HepG2 (cell line): Measurements from ENCODE around the gene TEFM.
"Not testable (repeated sequence)": the region's sequence is repeated elsewhere in the genome, so short reads cannot be mapped to it uniquely, and the experiment has no call there.

Source experiments
- JUND ChIP-seq: sonication (generic); formaldehyde crosslinking; IDR thresholded peaks from 2 replicates; pipeline ENCODE4 v1.8.0; 2022; ENCODE audit warnings: mild to moderate bottlenecking, missing genetic modification reagents
- KLF13 ChIP-seq: sonication (generic); formaldehyde crosslinking; IDR thresholded peaks from 2 replicates; pipeline ENCODE4 v1.4.0; 2020; ENCODE audit warnings: mild to moderate bottlenecking, missing genetic modification reagents
- MYNN ChIP-seq: sonication (generic); formaldehyde crosslinking; IDR thresholded peaks from 2 replicates; pipeline ENCODE4 v1.4.0; 2020; ENCODE audit warnings: mild to moderate bottlenecking, low read depth, missing genetic modification reagents
- SIN3A ChIP-seq: IDR thresholded peaks from 2 replicates; pipeline ENCODE4 v1.6.1; 2011; ENCODE audit warnings: low read depth, mild to moderate bottlenecking, control low read depth, low read length, borderline replicate concordance
- ZNF446 ChIP-seq: sonication (generic); formaldehyde crosslinking; IDR thresholded peaks from 2 replicates; pipeline ENCODE4 v1.5.0; 2020; ENCODE audit warnings: mild to moderate bottlenecking, missing genetic modification reagents
- ZNF510 ChIP-seq: sonication (generic); formaldehyde crosslinking; IDR thresholded peaks from 2 replicates; pipeline ENCODE4 v1.4.0; 2020; ENCODE audit warnings: low read depth, mild to moderate bottlenecking, missing genetic modification reagents
- TF ChIP-seq, protein P1 (sequence below): sonication (generic); formaldehyde crosslinking; IDR thresholded peaks from 2 replicates; pipeline ENCODE4 v1.4.0; 2020; ENCODE audit warnings: missing genetic modification reagents
- TF ChIP-seq, protein P2 (sequence below): sonication (generic); formaldehyde crosslinking; IDR thresholded peaks from 2 replicates; pipeline ENCODE4 v1.5.1; 2020; ENCODE audit warnings: missing genetic modification reagents, mild to moderate bottlenecking, borderline replicate concordance
- TF ChIP-seq, protein P3 (sequence below): sonication (generic); formaldehyde crosslinking; IDR thresholded peaks from 2 replicates; pipeline ENCODE4 v1.5.0; 2020; ENCODE audit warnings: mild to moderate bottlenecking, missing genetic modification reagents, moderate library complexity
- TF ChIP-seq, protein P4 (sequence below): sonication (generic); formaldehyde crosslinking; IDR thresholded peaks from 2 replicates; pipeline ENCODE4 v1.8.1; 2023; ENCODE audit warnings: mild to moderate bottlenecking, inconsistent platforms, moderate library complexity, missing genetic modification reagents, borderline replicate concordance
- TF ChIP-seq, protein P5 (sequence below): sonication (generic); formaldehyde crosslinking; IDR thresholded peaks from 2 replicates; pipeline ENCODE4 v1.4.0; 2020; ENCODE audit warnings: mild to moderate bottlenecking, missing genetic modification reagents
- TF ChIP-seq, protein P6 (sequence below): sonication (generic); formaldehyde crosslinking; IDR thresholded peaks from 2 replicates; pipeline ENCODE4 v1.8.0; 2022; ENCODE audit warnings: missing genetic modification reagents, mild to moderate bottlenecking, inconsistent platforms, borderline replicate concordance

DNA sequence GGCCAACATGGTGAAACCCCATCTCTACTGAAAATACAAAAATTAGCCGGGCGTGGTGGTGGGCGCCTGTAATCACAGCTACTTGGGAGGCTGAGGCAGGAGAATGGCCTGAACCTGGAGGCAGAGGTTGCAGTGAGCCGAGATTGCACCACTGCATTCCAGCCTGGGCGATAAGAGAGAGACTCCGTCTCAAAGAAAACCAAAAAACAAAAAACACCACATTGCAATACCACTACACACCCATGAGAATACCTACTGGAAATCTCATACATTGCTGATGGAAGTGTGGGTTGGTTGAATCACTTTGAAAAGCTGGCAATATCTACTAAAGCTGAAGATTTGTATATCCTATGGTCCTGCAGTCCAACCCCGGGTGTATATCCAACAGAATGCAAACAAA, 4.1 kb upstream of the TEFM start:
- not testable (repeated sequence) for TF ChIP-seq SIN3A; ZNF510 (CRISPR knock-in tag); KLF13 (CRISPR knock-in tag); MYNN; ZNF446 (CRISPR knock-in tag); JUND (CRISPR knock-in tag)
- TF ChIP-seq, protein P1, sequence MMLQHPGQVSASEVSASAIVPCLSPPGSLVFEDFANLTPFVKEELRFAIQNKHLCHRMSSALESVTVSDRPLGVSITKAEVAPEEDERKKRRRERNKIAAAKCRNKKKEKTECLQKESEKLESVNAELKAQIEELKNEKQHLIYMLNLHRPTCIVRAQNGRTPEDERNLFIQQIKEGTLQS, result not testable (repeated sequence)
- TF ChIP-seq, protein P2, sequence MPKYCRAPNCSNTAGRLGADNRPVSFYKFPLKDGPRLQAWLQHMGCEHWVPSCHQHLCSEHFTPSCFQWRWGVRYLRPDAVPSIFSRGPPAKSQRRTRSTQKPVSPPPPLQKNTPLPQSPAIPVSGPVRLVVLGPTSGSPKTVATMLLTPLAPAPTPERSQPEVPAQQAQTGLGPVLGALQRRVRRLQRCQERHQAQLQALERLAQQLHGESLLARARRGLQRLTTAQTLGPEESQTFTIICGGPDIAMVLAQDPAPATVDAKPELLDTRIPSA (CRISPR knock-in tag), result not testable (repeated sequence)
- TF ChIP-seq, protein P3, sequence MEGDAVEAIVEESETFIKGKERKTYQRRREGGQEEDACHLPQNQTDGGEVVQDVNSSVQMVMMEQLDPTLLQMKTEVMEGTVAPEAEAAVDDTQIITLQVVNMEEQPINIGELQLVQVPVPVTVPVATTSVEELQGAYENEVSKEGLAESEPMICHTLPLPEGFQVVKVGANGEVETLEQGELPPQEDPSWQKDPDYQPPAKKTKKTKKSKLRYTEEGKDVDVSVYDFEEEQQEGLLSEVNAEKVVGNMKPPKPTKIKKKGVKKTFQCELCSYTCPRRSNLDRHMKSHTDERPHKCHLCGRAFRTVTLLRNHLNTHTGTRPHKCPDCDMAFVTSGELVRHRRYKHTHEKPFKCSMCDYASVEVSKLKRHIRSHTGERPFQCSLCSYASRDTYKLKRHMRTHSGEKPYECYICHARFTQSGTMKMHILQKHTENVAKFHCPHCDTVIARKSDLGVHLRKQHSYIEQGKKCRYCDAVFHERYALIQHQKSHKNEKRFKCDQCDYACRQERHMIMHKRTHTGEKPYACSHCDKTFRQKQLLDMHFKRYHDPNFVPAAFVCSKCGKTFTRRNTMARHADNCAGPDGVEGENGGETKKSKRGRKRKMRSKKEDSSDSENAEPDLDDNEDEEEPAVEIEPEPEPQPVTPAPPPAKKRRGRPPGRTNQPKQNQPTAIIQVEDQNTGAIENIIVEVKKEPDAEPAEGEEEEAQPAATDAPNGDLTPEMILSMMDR (CRISPR knock-in tag), result not testable (repeated sequence)
- TF ChIP-seq, protein P4, sequence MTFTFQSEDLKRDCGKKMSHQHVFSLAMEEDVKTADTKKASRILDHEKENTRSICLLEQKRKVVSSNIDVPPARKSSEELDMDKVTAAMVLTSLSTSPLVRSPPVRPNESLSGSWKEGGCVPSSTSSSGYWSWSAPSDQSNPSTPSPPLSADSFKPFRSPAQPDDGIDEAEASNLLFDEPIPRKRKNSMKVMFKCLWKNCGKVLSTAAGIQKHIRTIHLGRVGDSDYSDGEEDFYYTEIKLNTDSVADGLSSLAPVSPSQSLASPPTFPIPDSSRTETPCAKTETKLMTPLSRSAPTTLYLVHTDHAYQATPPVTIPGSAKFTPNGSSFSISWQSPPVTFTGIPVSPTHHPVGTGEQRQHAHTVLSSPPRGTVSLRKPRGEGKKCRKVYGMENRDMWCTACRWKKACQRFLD, result not testable (repeated sequence)
- TF ChIP-seq, protein P5, sequence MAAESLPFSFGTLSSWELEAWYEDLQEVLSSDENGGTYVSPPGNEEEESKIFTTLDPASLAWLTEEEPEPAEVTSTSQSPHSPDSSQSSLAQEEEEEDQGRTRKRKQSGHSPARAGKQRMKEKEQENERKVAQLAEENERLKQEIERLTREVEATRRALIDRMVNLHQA, result not testable (repeated sequence)
- TF ChIP-seq, protein P6, sequence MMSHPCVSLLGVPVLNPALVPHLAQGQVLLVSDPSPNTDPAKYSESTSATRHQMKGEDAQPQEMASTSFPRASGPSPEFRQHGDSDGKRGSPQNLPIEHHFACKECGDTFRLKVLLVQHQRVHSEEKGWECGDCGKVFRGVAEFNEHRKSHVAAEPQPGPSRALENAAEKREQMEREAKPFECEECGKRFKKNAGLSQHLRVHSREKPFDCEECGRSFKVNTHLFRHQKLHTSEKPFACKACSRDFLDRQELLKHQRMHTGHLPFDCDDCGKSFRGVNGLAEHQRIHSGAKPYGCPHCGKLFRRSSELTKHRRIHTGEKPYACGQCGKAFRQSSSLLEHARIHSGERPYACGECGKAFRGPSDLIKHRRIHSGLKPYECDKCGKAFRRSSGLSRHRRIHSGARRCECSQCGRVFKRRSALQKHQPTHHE, result not testable (repeated sequence)
